ENCODE measurements around the gene NTN1. TPM values are rescaled to one million over a fixed set of nuclear protein-coding genes. Genes with fewer than 3 reads are reported as not detected.

NTN1 gene
- total RNA-seq, 1 experiment from 2014 or later: 17.7 TPM

DNA sequence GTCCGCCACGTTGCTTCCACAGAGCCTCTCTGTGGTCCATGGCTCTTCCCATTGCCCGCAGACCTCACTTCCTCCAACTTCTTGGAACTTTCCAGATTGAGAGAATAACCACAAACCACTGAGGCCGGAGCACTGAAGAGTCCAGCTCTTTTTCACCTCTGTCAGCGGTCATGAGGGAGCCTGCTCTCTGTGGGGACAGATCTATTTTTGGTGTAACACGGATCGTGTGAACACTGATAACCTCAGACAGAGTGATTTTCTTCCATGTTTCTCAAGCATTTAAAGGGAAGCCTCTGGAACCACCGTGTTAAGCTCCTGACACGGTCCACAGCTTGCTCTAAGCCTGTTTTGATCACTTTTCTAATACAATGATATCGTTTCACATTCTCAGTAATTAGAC, 49.7 kb downstream of the NTN1 start:
- CTCF ChIA-PET: interaction anchor here (0.6 kb wide), 1 partner anchor 38 kb away, joined by 4 read pairs; no protein-coding TSS in a partner anchor

GRCh38 chr17:9071811-9072498, 50.6 kb downstream of the NTN1 start:
- intact Hi-C loops (cut with micrococcal nuclease; ENCODE audit: unreplicated experiment): loop anchor here (5.0 kb wide), 2 partner anchors 50 to 125 kb away; partner anchors contain the start of gene NTN1
- Histone ChIP-seq H3K4me1 (replicated peaks; ENCODE audit: insufficient read depth) (peaks cover 6% of the 10 kb centered on the region; the same call in 1 of the 2 replicates), H4K20me1 (ENCODE audit: insufficient read depth) (no peaks in the 10 kb centered on the region), H3K4me2 (no peak overlapping the region), H3K36me3 (ENCODE audit: low read depth) (no peaks in the 10 kb centered on the region), H3K9me2 (ENCODE audit: insufficient read depth) (no peaks in the 10 kb centered on the region), H2AFZ (no peak overlapping the region), H3K4me3 (no peak overlapping the region), H3K27ac (no peak overlapping the region), H3F3A (ENCODE audit: insufficient read depth, low read depth) (no peaks in the 10 kb centered on the region), H3K79me2 (ENCODE audit: low read depth) (no peaks in the 10 kb centered on the region), H3K9me3 (ENCODE audit: insufficient read depth, low read depth) (no peaks in the 10 kb centered on the region), H3K27me3 (ENCODE audit: insufficient read depth, low read depth) (no peaks in the 10 kb centered on the region)
- ChIA-PET POLR2A (ENCODE audit: unreplicated experiment) (interaction anchor here (0.7 kb wide), 2 partner anchors 21 to 50 kb away, joined by 3 read pairs; no protein-coding TSS in a partner anchor), CTCF (no interaction called here)
- TF ChIP-seq, protein P1, sequence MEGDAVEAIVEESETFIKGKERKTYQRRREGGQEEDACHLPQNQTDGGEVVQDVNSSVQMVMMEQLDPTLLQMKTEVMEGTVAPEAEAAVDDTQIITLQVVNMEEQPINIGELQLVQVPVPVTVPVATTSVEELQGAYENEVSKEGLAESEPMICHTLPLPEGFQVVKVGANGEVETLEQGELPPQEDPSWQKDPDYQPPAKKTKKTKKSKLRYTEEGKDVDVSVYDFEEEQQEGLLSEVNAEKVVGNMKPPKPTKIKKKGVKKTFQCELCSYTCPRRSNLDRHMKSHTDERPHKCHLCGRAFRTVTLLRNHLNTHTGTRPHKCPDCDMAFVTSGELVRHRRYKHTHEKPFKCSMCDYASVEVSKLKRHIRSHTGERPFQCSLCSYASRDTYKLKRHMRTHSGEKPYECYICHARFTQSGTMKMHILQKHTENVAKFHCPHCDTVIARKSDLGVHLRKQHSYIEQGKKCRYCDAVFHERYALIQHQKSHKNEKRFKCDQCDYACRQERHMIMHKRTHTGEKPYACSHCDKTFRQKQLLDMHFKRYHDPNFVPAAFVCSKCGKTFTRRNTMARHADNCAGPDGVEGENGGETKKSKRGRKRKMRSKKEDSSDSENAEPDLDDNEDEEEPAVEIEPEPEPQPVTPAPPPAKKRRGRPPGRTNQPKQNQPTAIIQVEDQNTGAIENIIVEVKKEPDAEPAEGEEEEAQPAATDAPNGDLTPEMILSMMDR (conservative IDR thresholded peaks at IDR 0.05): no peak
- no peak for TF ChIP-seq EZH2 (IDR thresholded peaks at IDR 0.05; ENCODE audit: low read depth)
- BruUV-seq (replicated peaks): no TSS peak
- DNase-seq: no peak

More for the DNA sequence above, 49.7 kb downstream of the NTN1 start:
- Histone ChIP-seq H4K20me1 (ENCODE audit: insufficient read depth) (no peaks in the 10 kb centered on the region), H3K4me1 (replicated peaks; ENCODE audit: insufficient read depth) (peaks cover 6% of the 10 kb centered on the region; the same call in 1 of the 2 replicates), H3K79me2 (ENCODE audit: low read depth) (no peaks in the 10 kb centered on the region), H3K4me3 (no peak overlapping the region), H3K4me2 (no peak overlapping the region), H3K27me3 (ENCODE audit: insufficient read depth, low read depth) (no peaks in the 10 kb centered on the region), H3K36me3 (ENCODE audit: low read depth) (no peaks in the 10 kb centered on the region), H3K9me3 (ENCODE audit: insufficient read depth, low read depth) (no peaks in the 10 kb centered on the region), H3K27ac (no peak overlapping the region), H3F3A (ENCODE audit: insufficient read depth, low read depth) (no peaks in the 10 kb centered on the region), H2AFZ (no peak overlapping the region), H3K9me2 (ENCODE audit: insufficient read depth) (no peaks in the 10 kb centered on the region)
- no TSS peak for BruUV-seq (replicated peaks)
- no peak for DNase-seq
- no peak for TF ChIP-seq EZH2 (IDR thresholded peaks at IDR 0.05; ENCODE audit: low read depth)
- TF ChIP-seq, protein P1 (conservative IDR thresholded peaks at IDR 0.05): no peak
- POLR2A ChIA-PET (ENCODE audit: unreplicated experiment): no interaction called here
- intact Hi-C loops (cut with micrococcal nuclease; ENCODE audit: unreplicated experiment): loop anchor here (5.0 kb wide), 2 partner anchors 49 to 126 kb away; partner anchors contain the start of gene NTN1

DNA sequence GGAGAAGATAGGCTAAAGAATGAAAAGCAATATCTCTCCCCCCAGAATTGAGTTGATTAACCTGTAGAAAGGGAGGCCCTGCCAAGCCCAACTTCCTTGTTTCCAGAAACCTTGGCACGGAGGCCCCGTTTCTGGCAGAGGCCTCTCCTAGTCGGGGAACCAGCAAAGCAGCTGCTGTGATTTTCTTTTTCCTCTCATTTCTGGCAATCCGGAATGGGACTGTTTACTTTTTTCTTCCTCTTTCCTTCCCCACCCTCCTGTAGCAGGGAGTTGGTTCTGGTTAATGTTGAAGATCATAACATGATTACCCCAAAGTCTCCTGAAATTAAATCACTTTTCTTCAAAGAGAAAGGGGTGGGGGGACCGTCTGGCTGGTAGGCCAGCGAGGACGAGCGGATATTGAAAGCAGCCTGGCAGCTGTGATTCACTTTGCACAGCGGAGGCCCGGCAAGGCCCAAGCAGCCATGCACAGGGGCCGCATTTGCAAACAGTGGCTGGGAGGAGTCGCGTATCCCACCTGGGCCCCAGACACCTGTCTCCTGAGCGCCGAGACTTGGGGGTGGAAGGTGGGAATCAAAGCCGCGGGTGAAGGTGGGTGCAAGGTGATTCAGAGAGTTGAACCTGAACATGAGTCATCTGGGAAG, 51.5 kb downstream of the NTN1 start:
- H3K4me3 ChIP-seq: no peak overlapping the region
- ChIA-PET CTCF (interaction anchor here (0.7 kb wide), 1 partner anchor 81 kb away, joined by 3 read pairs; no protein-coding TSS in a partner anchor), POLR2A (ENCODE audit: unreplicated experiment) (interaction anchor here (0.7 kb wide), 2 partner anchors 22 to 51 kb away, joined by 3 read pairs; no protein-coding TSS in a partner anchor)
- no peak overlapping the region for H3K27ac ChIP-seq
- H4K20me1 ChIP-seq (ENCODE audit: insufficient read depth): no peaks in the 10 kb centered on the region
- BruUV-seq (replicated peaks): no TSS peak
- peak in 1 of 2 experiments; percentile 38 for DNase-seq
- peaks cover 6% of the 10 kb centered on the region; the same call in 1 of the 2 replicates for H3K4me1 ChIP-seq (replicated peaks; ENCODE audit: insufficient read depth)
- H3K36me3 ChIP-seq (ENCODE audit: low read depth): no peaks in the 10 kb centered on the region
- H3K9me3 ChIP-seq (ENCODE audit: insufficient read depth, low read depth): no peaks in the 10 kb centered on the region
- TF ChIP-seq, protein P1 (conservative IDR thresholded peaks at IDR 0.05): no peak
- no peak for TF ChIP-seq EZH2 (IDR thresholded peaks at IDR 0.05; ENCODE audit: low read depth)
- H3K79me2 ChIP-seq (ENCODE audit: low read depth): no peaks in the 10 kb centered on the region
- no peaks in the 10 kb centered on the region for H3K27me3 ChIP-seq (ENCODE audit: insufficient read depth, low read depth)
- H2AFZ ChIP-seq: no peak overlapping the region
- H3F3A ChIP-seq (ENCODE audit: insufficient read depth, low read depth): no peaks in the 10 kb centered on the region
- no peaks in the 10 kb centered on the region for H3K9me2 ChIP-seq (ENCODE audit: insufficient read depth)
- H3K4me2 ChIP-seq: no peak overlapping the region
- intact Hi-C loops (cut with micrococcal nuclease; ENCODE audit: unreplicated experiment): loop anchor here (5.0 kb wide), 2 partner anchors 51 to 124 kb away; partner anchors contain the start of gene NTN1

Data from PC-9 (cell line).